ENCODE data around the gene ZNF229.
"Not testable (repeated sequence)": the region's sequence is repeated elsewhere in the genome, so short reads cannot be mapped to it uniquely, and the experiment has no call there.

ZNF229 gene

GRCh38 chr19:44447916-44448674 is at the start of gene ZNF229:
Gene ZNF229, minus strand, starts transcription at chr19:44448472. Its CDS starts 5,625 bp downstream, at chr19:44442847.
- peak; percentile 97 for DNase-seq

- no peak for DNase-seq
Measured at GRCh38 chr19:44496711-44497110, 48.4 kb upstream of the ZNF229 start.

- peak; percentile 12 for DNase-seq
Measured at GRCh38 chr19:44476559-44477408, 28.5 kb upstream of the ZNF229 start.

- not testable (repeated sequence) for DNase-seq
Measured at GRCh38 chr19:44468730-44469129, 20.5 kb upstream of the ZNF229 start.

GRCh38 chr19:44462600-44463286 is 14.5 kb upstream of the ZNF229 start:
- DNase-seq = not testable (repeated sequence)

GRCh38 chr19:44456016-44456415 is 7.7 kb upstream of the ZNF229 start:
- DNase-seq = not testable (repeated sequence)

GRCh38 chr19:44455100-44455499 is 6.8 kb upstream of the ZNF229 start:
- DNase-seq = no peak

GRCh38 chr19:44452367-44452766 is 4.1 kb upstream of the ZNF229 start:
- no peak for DNase-seq

- DNase-seq = no peak
Measured at GRCh38 chr19:44451687-44452086, 3.4 kb upstream of the ZNF229 start.

GRCh38 chr19:44438441-44438840 is 9.8 kb downstream of the ZNF229 start:
- DNase-seq = no peak

GRCh38 chr19:44435441-44435840 is 12.8 kb downstream of the ZNF229 start:
- no peak for DNase-seq

GRCh38 chr19:44430956-44431355 is 17.3 kb downstream of the ZNF229 start:
- DNase-seq = no peak

- not testable (repeated sequence) for DNase-seq
Measured at GRCh38 chr19:44415553-44415952, 32.7 kb downstream of the ZNF229 start.

- no peak for DNase-seq
Measured at GRCh38 chr19:44401139-44402115, 46.8 kb downstream of the ZNF229 start, which contains the start of gene ZNF285. Gene ZNF285, minus strand, starts transcription at chr19:44401608. Its CDS starts 4,395 bp downstream, at chr19:44397213.

GRCh38 chr19:44389268-44389667 is 59.0 kb downstream of the ZNF229 start:
- DNase-seq = not testable (repeated sequence)
